Measurements from ENCODE around the gene AANAT.

Gene AANAT

DNA sequence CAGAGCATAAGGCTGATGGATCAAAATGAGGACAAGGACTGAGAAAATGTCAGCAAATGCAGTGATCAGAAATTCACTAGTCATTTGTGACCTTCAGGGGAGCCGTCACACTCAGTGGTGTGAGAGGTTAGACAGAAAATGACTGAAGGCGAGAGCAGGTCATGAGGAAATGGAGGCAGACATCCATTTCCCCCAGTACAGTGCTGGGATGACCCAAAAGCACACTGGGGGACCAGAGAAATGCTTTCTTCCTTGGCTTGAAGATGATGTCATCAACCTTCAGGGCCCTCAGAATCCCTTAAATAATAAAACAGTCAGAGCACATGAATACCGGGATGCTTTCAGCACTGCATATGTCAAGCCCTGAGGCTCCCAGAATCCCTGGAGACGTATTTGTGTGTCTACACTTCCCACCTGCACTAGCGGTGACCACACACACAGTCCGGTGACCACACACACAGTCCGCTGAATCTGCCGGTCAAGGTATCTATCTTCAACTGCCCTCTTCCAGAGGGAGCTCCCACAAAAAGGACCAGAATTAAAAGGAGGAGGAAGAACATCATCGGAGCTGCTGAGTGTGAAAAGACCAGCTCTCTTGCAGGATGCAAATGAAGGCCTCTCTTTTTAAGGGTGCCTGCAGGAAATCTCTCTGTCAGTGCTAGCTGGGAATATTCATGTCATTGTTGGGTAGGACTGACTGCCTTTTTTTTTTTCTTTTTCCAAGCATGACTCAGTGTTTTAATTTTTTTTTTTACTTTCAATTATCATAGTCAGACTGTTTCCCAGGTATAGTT, 22.7 kb upstream of the AANAT start (continued):
- TF ChIP-seq, protein P1, sequence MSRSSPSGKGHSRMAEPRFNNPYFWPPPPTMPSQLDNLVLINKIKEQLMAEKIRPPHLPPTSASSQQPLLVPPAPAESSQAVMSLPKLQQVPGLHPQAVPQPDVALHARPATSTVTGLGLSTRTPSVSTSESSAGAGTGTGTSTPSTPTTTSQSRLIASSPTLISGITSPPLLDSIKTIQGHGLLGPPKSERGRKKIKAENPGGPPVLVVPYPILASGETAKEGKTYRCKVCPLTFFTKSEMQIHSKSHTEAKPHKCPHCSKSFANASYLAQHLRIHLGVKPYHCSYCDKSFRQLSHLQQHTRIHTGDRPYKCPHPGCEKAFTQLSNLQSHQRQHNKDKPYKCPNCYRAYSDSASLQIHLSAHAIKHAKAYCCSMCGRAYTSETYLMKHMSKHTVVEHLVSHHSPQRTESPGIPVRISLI (tag by site-specific recombination; IDR thresholded peaks at IDR 0.05), result 0 out of 2 replicates have a peak, but pooled peaks have one; percentile 50

DNA sequence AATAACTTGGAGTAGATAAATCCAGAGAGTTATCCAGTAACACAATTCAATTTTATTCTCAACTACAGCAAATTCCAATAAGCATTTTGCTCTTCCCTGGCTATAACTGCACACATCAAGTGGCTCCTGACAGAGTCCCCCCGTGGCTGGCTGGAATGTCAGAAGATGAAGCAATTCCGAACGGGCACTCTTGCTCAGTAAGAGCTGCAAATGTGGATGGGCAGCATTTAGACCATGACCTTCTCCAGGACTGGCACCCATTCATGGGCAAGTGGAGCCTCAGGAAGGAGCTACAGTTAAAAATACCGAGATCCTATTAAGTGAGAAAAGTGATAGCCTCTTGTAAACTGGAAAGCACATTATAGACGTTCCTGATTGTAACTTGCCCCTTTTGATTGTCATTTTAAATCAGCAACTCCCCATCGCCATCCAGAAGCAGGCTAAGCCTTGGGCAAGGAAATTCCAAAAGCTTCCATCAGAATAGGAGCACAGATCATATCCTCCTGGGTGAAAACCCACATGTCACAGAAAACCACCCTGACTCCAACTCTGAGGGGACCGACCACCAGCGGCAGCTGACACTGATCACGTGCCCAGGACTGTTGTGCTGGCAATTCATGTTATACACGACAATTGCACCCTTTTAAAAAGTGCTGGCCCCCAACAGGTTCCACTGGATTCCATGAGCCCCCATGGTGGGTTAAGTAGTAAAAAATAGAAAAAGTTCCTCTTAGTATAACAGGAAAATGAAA, 21.5 kb upstream of the AANAT start:
- Histone ChIP-seq H3K4me1 (ENCODE audit: control insufficient read depth, insufficient read depth, low read length) (peaks cover 42% of the 10 kb centered on the region), H3K36me3 (ENCODE audit: control insufficient read depth in 2 of 2, insufficient read depth in 1 of 2, low read length in 2 of 2) (no peaks in the 10 kb centered on the region), H3K4me3 (ENCODE audit: low read depth, low read length) (no peak overlapping the region), H3K27ac (ENCODE audit: extremely low read depth, low read depth, low read length) (no peak overlapping the region), H3K9me3 (ENCODE audit: control insufficient read depth, insufficient read depth, low read depth, low read length) (no peaks in the 10 kb centered on the region)
- ChIA-PET CTCF (interaction anchor here (0.6 to 3.1 kb wide), 10 partner anchors 8 to 252 kb away, joined by 3 to 12 read pairs (median 3); no protein-coding TSS in a partner anchor), POLR2A (interaction anchor here (0.8 kb wide), 1 partner anchor 173 kb away, joined by 3 read pairs; no protein-coding TSS in a partner anchor)
- TF ChIP-seq GLIS1 (tag by site-specific recombination; IDR thresholded peaks at IDR 0.05), result 0 out of 2 replicates have a peak, but pooled peaks have one; percentile 11
- TF ChIP-seq ZXDB (tag by site-specific recombination; IDR thresholded peaks at IDR 0.05), result no peak

DNA sequence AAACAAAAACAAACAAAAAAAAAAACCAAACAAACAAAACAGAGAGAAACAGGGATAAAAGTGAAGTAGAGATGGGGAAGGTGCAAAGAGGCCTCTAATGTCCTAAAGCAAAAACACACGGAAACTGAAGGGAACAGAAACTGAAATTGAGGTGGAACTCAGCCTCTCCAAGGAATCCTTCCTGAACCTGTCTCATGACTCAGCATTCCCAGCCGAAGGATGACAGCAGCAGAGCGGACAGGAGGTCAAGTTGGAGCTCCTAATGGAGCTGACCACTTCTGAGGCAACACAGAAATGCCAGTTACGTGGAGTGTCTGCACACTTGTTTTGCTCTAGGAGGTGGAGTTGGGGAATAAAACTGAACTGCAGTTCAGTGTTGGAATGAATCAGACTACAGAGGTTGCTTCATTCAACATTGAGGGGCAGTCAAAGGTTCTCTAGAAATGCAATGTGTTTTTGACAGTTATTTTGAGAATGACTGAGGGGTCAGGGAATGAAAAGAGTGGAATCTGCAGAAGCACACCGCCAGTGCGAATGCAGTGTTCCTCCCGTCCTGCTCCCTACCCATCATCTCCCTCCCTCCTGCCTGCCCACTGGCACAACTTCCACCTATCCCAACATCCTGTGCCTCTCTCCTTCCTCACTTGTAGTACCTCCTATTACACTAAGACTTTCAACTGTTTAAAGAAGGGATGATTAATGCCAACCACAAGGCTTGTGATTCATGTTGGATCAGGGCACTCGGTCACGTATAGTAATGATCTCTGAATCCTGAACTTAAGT, 20.8 kb upstream of the AANAT start:
- H3K36me3 ChIP-seq (ENCODE audit: control insufficient read depth in 2 of 2, insufficient read depth in 1 of 2, low read length in 2 of 2), result peaks cover 0 to 4% of the 10 kb centered on the region in 2 experiments; a peak in 1 of 3 replicates
- ChIA-PET CTCF (interaction anchor here (0.6 to 3.1 kb wide), 5 partner anchors 12 to 251 kb away, joined by 3 to 12 read pairs (median 3); no protein-coding TSS in a partner anchor), POLR2A (no interaction called here)
- no peak overlapping the region for H3K4me3 ChIP-seq (ENCODE audit: low read depth, low read length)
- no peaks in the 10 kb centered on the region for H3K9me3 ChIP-seq (ENCODE audit: control insufficient read depth, insufficient read depth, low read depth, low read length)
- TF ChIP-seq, protein P2, sequence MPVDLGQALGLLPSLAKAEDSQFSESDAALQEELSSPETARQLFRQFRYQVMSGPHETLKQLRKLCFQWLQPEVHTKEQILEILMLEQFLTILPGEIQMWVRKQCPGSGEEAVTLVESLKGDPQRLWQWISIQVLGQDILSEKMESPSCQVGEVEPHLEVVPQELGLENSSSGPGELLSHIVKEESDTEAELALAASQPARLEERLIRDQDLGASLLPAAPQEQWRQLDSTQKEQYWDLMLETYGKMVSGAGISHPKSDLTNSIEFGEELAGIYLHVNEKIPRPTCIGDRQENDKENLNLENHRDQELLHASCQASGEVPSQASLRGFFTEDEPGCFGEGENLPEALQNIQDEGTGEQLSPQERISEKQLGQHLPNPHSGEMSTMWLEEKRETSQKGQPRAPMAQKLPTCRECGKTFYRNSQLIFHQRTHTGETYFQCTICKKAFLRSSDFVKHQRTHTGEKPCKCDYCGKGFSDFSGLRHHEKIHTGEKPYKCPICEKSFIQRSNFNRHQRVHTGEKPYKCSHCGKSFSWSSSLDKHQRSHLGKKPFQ (tag by site-specific recombination; IDR thresholded peaks at IDR 0.05), result no peak
- TF ChIP-seq ZNF548 (tag by site-specific recombination; IDR thresholded peaks at IDR 0.05) (no peak), SP2 (tag by site-specific recombination; IDR thresholded peaks at IDR 0.05) (peak; percentile 58), SP7 (tag by site-specific recombination; IDR thresholded peaks at IDR 0.05) (0 out of 2 replicates have a peak, but pooled peaks have one; percentile 25), ZBTB17 (tag by site-specific recombination; IDR thresholded peaks at IDR 0.05) (peak; percentile 17; the same call in 1 of the 2 replicates), ZBTB20 (tag by site-specific recombination; IDR thresholded peaks at IDR 0.05) (0 out of 2 replicates have a peak, but pooled peaks have one; percentile 38), ZNF366 (tag by site-specific recombination; conservative IDR thresholded peaks at IDR 0.05) (peak; percentile 64; the same call in 1 of the 2 replicates), PRDM1 (tag by site-specific recombination; IDR thresholded peaks at IDR 0.05) (peak; percentile 75), ZNF600 (tag by site-specific recombination; IDR thresholded peaks at IDR 0.05) (peak; percentile 92), SP3 (tag by site-specific recombination; IDR thresholded peaks at IDR 0.05) (peak; percentile 19; the same call in 1 of the 2 replicates), ZNF76 (tag by site-specific recombination; IDR thresholded peaks at IDR 0.05; ENCODE audit: borderline replicate concordance, low read depth) (peak; percentile 57; the same call in 1 of the 2 replicates), ZFP69B (tag by site-specific recombination; IDR thresholded peaks at IDR 0.05) (no peak)
- TF ChIP-seq, protein P3, sequence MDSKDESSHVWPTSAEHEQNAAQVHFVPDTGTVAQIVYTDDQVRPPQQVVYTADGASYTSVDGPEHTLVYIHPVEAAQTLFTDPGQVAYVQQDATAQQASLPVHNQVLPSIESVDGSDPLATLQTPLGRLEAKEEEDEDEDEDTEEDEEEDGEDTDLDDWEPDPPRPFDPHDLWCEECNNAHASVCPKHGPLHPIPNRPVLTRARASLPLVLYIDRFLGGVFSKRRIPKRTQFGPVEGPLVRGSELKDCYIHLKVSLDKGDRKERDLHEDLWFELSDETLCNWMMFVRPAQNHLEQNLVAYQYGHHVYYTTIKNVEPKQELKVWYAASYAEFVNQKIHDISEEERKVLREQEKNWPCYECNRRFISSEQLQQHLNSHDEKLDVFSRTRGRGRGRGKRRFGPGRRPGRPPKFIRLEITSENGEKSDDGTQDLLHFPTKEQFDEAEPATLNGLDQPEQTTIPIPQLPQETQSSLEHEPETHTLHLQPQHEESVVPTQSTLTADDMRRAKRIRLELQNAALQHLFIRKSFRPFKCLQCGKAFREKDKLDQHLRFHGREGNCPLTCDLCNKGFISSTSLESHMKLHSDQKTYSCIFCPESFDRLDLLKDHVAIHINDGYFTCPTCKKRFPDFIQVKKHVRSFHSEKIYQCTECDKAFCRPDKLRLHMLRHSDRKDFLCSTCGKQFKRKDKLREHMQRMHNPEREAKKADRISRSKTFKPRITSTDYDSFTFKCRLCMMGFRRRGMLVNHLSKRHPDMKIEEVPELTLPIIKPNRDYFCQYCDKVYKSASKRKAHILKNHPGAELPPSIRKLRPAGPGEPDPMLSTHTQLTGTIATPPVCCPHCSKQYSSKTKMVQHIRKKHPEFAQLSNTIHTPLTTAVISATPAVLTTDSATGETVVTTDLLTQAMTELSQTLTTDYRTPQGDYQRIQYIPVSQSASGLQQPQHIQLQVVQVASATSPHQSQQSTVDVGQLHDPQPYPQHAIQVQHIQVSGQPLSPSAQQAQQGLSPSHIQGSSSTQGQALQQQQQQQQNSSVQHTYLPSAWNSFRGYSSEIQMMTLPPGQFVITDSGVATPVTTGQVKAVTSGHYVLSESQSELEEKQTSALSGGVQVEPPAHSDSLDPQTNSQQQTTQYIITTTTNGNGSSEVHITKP (tag by site-specific recombination; IDR thresholded peaks at IDR 0.05), result peak; percentile 67
- no peak overlapping the region for H3K27ac ChIP-seq (ENCODE audit: extremely low read depth, low read depth, low read length)
- peaks cover 40% of the 10 kb centered on the region for H3K4me1 ChIP-seq (ENCODE audit: control insufficient read depth, insufficient read depth, low read length)

All from HEK293 (cell line).